MM.1S (cell line): ENCODE results near the gene C3.

Experiments used
- CTCF ChIP-seq: fragments of 300-600 bp; sonication (generic); IDR thresholded peaks from 2 replicates; pipeline ENCODE4 v1.5.1; 2016; ENCODE audit warnings: antibody characterized with exemption, low read length, mixed read lengths
- EZH2 ChIP-seq: fragments of 300-600 bp; sonication (generic); optimal IDR thresholded peaks from 2 replicates; pipeline ENCODE3; 2017; ENCODE audit warnings: low read depth, mild to moderate bottlenecking, antibody characterized with exemption, low read length, mixed read lengths
- EZH2phosphoT487 ChIP-seq: fragments of 300-600 bp; sonication (generic); IDR thresholded peaks from 2 replicates; pipeline ENCODE4 v1.6.1; 2018; ENCODE audit warnings: antibody characterized with exemption, low read length

- TF ChIP-seq CTCF (no peak), EZH2 (no peak), EZH2phosphoT487 (no peak)
Measured at GRCh38 chr19:6685962-6686627, 34.4 kb downstream of the C3 start.
